Right atrium auricular region (tissue), 2 donors: ENCODE measurements around the gene TCERG1. TPM values are rescaled to one million over a fixed set of nuclear protein-coding genes. Genes with fewer than 3 reads are reported as not detected.

ENCODE experiments used
- DNase-seq: peaks from one replicate; pipeline ENCODE4 v3.0.0-alpha.2; 2019; ENCODE audit warnings: low spot score
- H3K27ac ChIP-seq, 2 donors: fragments of 200-600 bp; sonication (generic); 1 replicate in 1 of 2; 2 replicates in 1 of 2; pipeline ENCODE4 v1.5.1; 2016 to 2019
- H3K27me3 ChIP-seq, 2 donors: fragments of 200-600 bp; sonication (generic); one replicate each; pipeline versions ENCODE4 v1.5.1 to v1.6.0; 2017 to 2019
- H3K36me3 ChIP-seq: fragments of 200-600 bp; sonication (generic); one replicate; pipeline ENCODE4 v1.5.1; 2016
- H3K4me1 ChIP-seq, 2 donors: fragments of 200-600 bp; sonication (generic); one replicate each; pipeline versions ENCODE4 v1.5.1 to v1.6.0; 2017 to 2019
- H3K4me3 ChIP-seq, 2 donors: fragments of 200-600 bp; sonication (generic); 1 replicate in 1 of 2; 2 replicates in 1 of 2; pipeline ENCODE4 v1.5.1; 2017 to 2019; ENCODE audit warnings: mild to moderate bottlenecking in 1 of 2, moderate library complexity in 1 of 2
- H3K9me3 ChIP-seq, 2 donors: fragments of 200-600 bp; sonication (generic); one replicate each; pipeline ENCODE4 v1.5.1; 2019
- CTCF ChIP-seq, 2 donors: fragments of 200-600 bp; sonication (generic); IDR thresholded peaks; one replicate each; pipeline ENCODE4 v1.5.1; 2019; ENCODE audit warnings: antibody characterized with exemption in 2 of 2
- total RNA-seq, 2 donors: library from RNA; depleted of rRNA; stranded (reverse); fragments of >200 nt; gene quantifications; one replicate each; pipeline ENCODE4 v1.1.0, GENCODE V29; 2016

TCERG1 gene
- total RNA-seq, 2 donors from 2014 or later: 19.1 to 20.5 TPM

- TF ChIP-seq CTCF (IDR thresholded peaks at IDR 0.05): no peak
- H3K36me3 ChIP-seq: peaks cover 63% of the 10 kb centered on the region
- no peak overlapping the region for H3K4me3 ChIP-seq
- H3K27me3 ChIP-seq: no peaks in the 10 kb centered on the region
- no peaks in the 10 kb centered on the region for H3K9me3 ChIP-seq
- H3K4me1 ChIP-seq: no peaks in the 10 kb centered on the region
- no peak for DNase-seq
- no peak overlapping the region for H3K27ac ChIP-seq
Measured at GRCh38 chr5:146510559-146511125, 63.5 kb downstream of the TCERG1 start.

- peaks cover 34% of the 10 kb centered on the region for H3K36me3 ChIP-seq
- H3K4me3 ChIP-seq: no peak overlapping the region
- no peaks in the 10 kb centered on the region for H3K4me1 ChIP-seq
- TF ChIP-seq CTCF (IDR thresholded peaks at IDR 0.05): no peak
- no peaks in the 10 kb centered on the region for H3K9me3 ChIP-seq
- no peak overlapping the region for H3K27ac ChIP-seq
- no peak for DNase-seq
- no peaks in the 10 kb centered on the region for H3K27me3 ChIP-seq
Measured at GRCh38 chr5:146513462-146513861, 66.3 kb downstream of the TCERG1 start.

GRCh38 chr5:146514575-146514974 lies 67.4 kb downstream of the TCERG1 start:
- no peaks in the 10 kb centered on the region for H3K4me1 ChIP-seq
- H3K9me3 ChIP-seq: no peaks in the 10 kb centered on the region
- H3K27me3 ChIP-seq: no peaks in the 10 kb centered on the region
- no peak for TF ChIP-seq CTCF (IDR thresholded peaks at IDR 0.05)
- no peak for DNase-seq
- H3K4me3 ChIP-seq: no peak overlapping the region
- no peak overlapping the region for H3K27ac ChIP-seq
- H3K36me3 ChIP-seq: peaks cover 25% of the 10 kb centered on the region

DNA sequence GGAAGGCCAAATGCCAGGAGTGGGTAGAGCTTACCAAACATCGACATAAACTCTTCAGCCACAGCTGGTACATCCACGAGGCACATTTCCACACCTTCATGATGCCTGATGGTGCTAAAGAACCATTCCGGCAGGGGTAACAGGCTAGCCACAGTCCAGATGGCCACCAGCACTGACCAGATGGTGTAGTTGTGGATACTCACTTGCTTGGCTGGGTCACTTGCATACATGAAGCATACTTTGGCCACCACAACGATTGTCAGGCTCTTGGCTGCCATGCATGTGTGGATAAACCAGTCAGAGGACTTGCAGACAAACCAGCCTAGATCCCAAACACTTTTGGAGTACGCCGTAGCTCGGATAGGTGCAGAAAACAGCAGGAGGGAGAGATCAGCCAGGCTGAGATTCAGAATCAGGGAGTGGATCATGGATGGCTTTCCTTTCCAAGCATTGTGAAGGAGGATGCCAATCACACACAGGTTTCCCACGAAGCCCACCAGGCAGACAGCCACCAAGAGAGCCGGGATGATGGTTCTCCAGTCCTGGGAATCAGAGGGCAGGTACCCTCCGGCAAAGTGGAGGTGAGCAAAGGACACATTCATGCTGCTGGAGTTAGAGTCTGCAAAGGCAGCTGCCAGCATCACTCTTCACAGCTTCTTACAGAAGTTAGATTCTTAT lies 68.5 kb downstream of the TCERG1 start:
- no peaks in the 10 kb centered on the region for H3K9me3 ChIP-seq
- no peak overlapping the region for H3K4me3 ChIP-seq
- no peak for TF ChIP-seq CTCF (IDR thresholded peaks at IDR 0.05)
- no peak overlapping the region for H3K27ac ChIP-seq
- no peaks in the 10 kb centered on the region for H3K27me3 ChIP-seq
- peaks cover 15% of the 10 kb centered on the region for H3K36me3 ChIP-seq
- DNase-seq: no peak
- no peaks in the 10 kb centered on the region for H3K4me1 ChIP-seq

- H3K36me3 ChIP-seq: peaks cover 10% of the 10 kb centered on the region
- no peaks in the 10 kb centered on the region for H3K9me3 ChIP-seq
- DNase-seq: no peak
- no peak for TF ChIP-seq CTCF (IDR thresholded peaks at IDR 0.05)
- no peak within 1 kb of the TSS for H3K27ac ChIP-seq
- H3K4me3 ChIP-seq: no peak within 1 kb of the TSS
- H3K4me1 ChIP-seq: no peaks in the 10 kb centered on the region
- no peaks in the 10 kb centered on the region for H3K27me3 ChIP-seq
Measured at GRCh38 chr5:146516151-146516475, 69.0 kb downstream of the TCERG1 start, which contains the start of gene GPR151. Gene GPR151 (minus strand): TSS chr5:146516190. CDS start chr5:146516113, 77 bp downstream.

GRCh38 chr5:146519554-146519953 lies 72.4 kb downstream of the TCERG1 start:
- Histone ChIP-seq H3K27ac (no peak overlapping the region), H3K4me1 (no peaks in the 10 kb centered on the region), H3K4me3 (no peak overlapping the region), H3K36me3 (no peaks in the 10 kb centered on the region), H3K9me3 (no peaks in the 10 kb centered on the region), H3K27me3 (no peaks in the 10 kb centered on the region)
- TF ChIP-seq CTCF (IDR thresholded peaks at IDR 0.05): no peak
- no peak for DNase-seq
